Measurements from ENCODE around the gene PRPSAP1. TPM values are rescaled to one million over a fixed set of nuclear protein-coding genes. Genes with fewer than 3 reads are reported as not detected.
A peak's percentile ranks its signal among the peaks of the same experiment; 100 is the strongest.

PRPSAP1 gene
- total RNA-seq, 6 donors from 2014 or later, result 37.3 to 172 (median 59.2) TPM

- Histone ChIP-seq H3K36me3 (peaks cover 0 to 3% (median 0%) of the 10 kb centered on the region in 4 donors), H3K27me3 (no peaks in the 10 kb centered on the region), H3K4me1 (peaks cover 9 to 19% (median 12%) of the 10 kb centered on the region in 4 donors), H3K9me3 (no peaks in the 10 kb centered on the region), H3K4me3 (no peak overlapping the region), H3K27ac (peak overlapping the region in 1 of 4 donors; percentile 5)
- ATAC-seq (ENCODE audit: low FRiP score in 2 of 2) (peak; percentile 87 to 91), DNase-seq (peak; percentile 93)
- 69% methylated on average over 18 to 23 of the region's 28 CpGs for WGBS, 2 donors
- TF ChIP-seq POLR2AphosphoS5 (IDR thresholded peaks at IDR 0.05), result no peak
- peak; percentile 93 to 97 (median 96) for TF ChIP-seq CTCF (IDR thresholded peaks at IDR 0.05)
Observed at GRCh38 chr17:76278952-76279741, 74.6 kb downstream of the PRPSAP1 start.

DNA sequence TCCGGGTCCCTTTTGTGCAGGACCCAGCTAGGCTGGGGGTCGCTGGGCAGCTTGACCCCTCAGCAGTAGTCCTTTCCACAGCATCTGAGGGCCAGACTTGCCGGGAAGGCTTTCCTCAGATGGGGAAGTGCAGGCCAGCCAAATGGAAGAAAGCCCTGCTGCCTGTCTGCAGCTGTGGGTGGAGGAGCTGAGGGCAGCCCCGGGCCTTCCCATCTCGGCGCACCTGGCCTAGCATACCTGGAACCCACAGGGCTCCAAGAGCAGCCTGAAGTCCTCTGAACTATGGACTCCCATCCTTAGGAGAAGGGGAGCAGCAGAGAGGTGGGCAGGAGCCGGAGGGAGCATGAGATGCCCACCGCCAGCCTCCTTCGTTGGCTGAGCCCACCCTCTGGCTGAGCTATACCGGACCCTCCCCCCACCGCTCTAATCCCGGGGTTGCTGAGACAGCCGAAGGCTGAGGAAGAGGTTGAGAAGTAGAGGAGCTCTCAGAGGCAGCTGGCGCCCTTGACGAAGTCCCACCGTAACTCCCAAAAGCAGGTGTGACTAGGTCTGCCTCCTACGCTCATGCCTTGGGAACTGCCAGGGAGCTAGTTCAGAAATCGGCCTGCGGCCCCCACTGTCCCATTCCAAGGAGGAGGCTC is 75.3 kb downstream of the PRPSAP1 start:
- TF ChIP-seq POLR2A (IDR thresholded peaks at IDR 0.05) (no peak), CTCF (IDR thresholded peaks at IDR 0.05) (no peak), EP300 (IDR thresholded peaks at IDR 0.05) (no peak), POLR2AphosphoS5 (IDR thresholded peaks at IDR 0.05) (no peak)

DNA sequence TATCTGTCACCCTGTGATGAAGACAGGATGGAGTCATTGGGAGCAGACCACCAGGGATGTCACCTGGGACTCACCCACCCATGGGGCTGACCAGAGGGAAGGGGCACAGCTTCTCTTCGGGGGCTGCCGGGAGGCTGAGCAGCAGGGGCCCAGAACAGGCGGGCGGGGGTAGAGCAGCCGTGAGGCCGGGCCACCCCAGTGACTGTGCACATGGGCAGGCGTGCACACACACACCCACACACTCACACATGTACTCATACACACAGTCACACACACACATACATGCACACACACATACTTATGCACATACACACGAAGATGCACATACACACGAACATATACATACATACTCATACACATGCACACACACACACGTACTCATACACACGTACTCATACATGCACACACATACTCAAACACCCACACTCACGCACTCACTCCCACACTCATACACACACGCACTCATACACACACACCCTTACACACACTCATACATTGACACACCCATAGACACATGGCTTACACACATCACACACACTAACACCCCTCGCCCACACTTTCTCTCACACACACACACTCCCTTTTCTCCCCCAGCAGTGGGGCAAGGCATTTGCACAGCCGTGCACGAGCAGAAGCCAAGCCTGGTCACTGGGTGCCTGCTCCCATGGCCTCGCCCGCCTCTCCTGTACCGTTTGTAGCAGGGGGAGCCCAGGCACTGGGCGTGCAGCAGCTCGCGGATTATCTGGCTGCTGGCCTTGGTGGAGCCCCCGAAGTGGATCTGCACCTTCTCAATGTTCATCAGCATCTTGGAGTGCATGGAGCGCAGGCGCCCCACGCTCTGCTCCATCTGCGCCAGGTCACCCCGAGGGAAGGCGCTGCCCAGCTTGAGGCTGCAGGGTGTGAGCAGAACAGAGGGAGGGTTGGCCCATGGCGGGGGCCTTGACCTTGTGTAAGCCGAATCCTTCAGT is 76.1 kb downstream of the PRPSAP1 start:
- Histone ChIP-seq H3K27me3 (no peaks in the 10 kb centered on the region), H3K36me3 (peaks cover 0 to 2% (median 0%) of the 10 kb centered on the region in 4 donors), H3K9me3 (no peaks in the 10 kb centered on the region), H3K4me3 (no peak overlapping the region), H3K4me1 (peaks cover 23 to 34% (median 26%) of the 10 kb centered on the region in 4 donors), H3K27ac (no peak overlapping the region)
- DNase-seq, result peak in 1 of 2 donors; percentile 74
- no peak for ATAC-seq (ENCODE audit: low FRiP score in 2 of 2)
- no peak for TF ChIP-seq EP300 (IDR thresholded peaks at IDR 0.05)
- TF ChIP-seq CTCF (IDR thresholded peaks at IDR 0.05), result no peak
- no peak for TF ChIP-seq POLR2A (IDR thresholded peaks at IDR 0.05)
- no peak for TF ChIP-seq POLR2AphosphoS5 (IDR thresholded peaks at IDR 0.05)
- WGBS, 2 donors, result 92 to 94% methylated on average over 19 to 29 of the region's 31 CpGs

More for the DNA sequence above, 75.3 kb downstream of the PRPSAP1 start:
- Histone ChIP-seq H3K4me3 (no peak overlapping the region), H3K36me3 (peaks cover 0 to 3% (median 0%) of the 10 kb centered on the region in 4 donors), H3K4me1 (peaks cover 16 to 26% (median 20%) of the 10 kb centered on the region in 4 donors), H3K9me3 (no peaks in the 10 kb centered on the region), H3K27me3 (no peaks in the 10 kb centered on the region), H3K27ac (peak overlapping the region in 1 of 4 donors; percentile 5)
- DNase-seq (no peak), ATAC-seq (ENCODE audit: low FRiP score in 2 of 2) (no peak)
- WGBS, 2 donors, result 90 to 92% methylated on average over 11 to 15 of the region's 19 CpGs

- Histone ChIP-seq H3K27me3 (no peaks in the 10 kb centered on the region), H3K9me3 (no peaks in the 10 kb centered on the region), H3K4me3 (no peak overlapping the region), H3K4me1 (peaks cover 32 to 43% (median 35%) of the 10 kb centered on the region in 4 donors), H3K27ac (no peak overlapping the region), H3K36me3 (no peaks in the 10 kb centered on the region)
- 94 to 96% methylated on average over 12 to 19 of the region's 19 CpGs for WGBS, 2 donors
- no peak for TF ChIP-seq POLR2AphosphoS5 (IDR thresholded peaks at IDR 0.05)
- TF ChIP-seq CTCF (IDR thresholded peaks at IDR 0.05), result no peak
- no peak for TF ChIP-seq EP300 (IDR thresholded peaks at IDR 0.05)
- TF ChIP-seq POLR2A (IDR thresholded peaks at IDR 0.05), result no peak
- DNase-seq (peak in 1 of 2 donors; percentile 68), ATAC-seq (ENCODE audit: low FRiP score in 2 of 2) (no peak)
Observed at GRCh38 chr17:76276461-76277299, 77.0 kb downstream of the PRPSAP1 start.

All from upper lobe of left lung (tissue), 6 donors.